ENCODE results near the gene TKT. TPM values are rescaled to one million over a fixed set of nuclear protein-coding genes. Genes with fewer than 3 reads are reported as not detected.
A peak's percentile ranks its signal among the peaks of the same experiment; 100 is the strongest.

TKT gene
- total RNA-seq, 4 donors from 2014 or later = 130 to 171 (median 145) TPM

GRCh38 chr3:53179580-53179979 is 76.2 kb downstream of the TKT start:
- no peak overlapping the region for H3K4me3 ChIP-seq
- H3K27me3 ChIP-seq = no peaks in the 10 kb centered on the region
- H3K4me1 ChIP-seq = peaks cover 0 to 32% (median 5%) of the 10 kb centered on the region in 4 donors
- H3K27ac ChIP-seq = peak overlapping the region in 1 of 4 donors; percentile 57
- TF ChIP-seq POLR2A (IDR thresholded peaks at IDR 0.05) (no peak), CTCF (IDR thresholded peaks at IDR 0.05) (no peak)
- H3K9me3 ChIP-seq = no peaks in the 10 kb centered on the region
- DNase-seq = no peak
- H3K36me3 ChIP-seq = peaks cover 0 to 84% (median 0%) of the 10 kb centered on the region in 3 donors

- Histone ChIP-seq H3K36me3 (peaks cover 0 to 86% (median 0%) of the 10 kb centered on the region in 3 donors), H3K9me3 (no peaks in the 10 kb centered on the region), H3K4me3 (no peak overlapping the region), H3K4me1 (peaks cover 0 to 40% (median 5%) of the 10 kb centered on the region in 4 donors), H3K27ac (no peak overlapping the region), H3K27me3 (no peaks in the 10 kb centered on the region)
- no peak for DNase-seq
- TF ChIP-seq POLR2A (IDR thresholded peaks at IDR 0.05) = no peak
- TF ChIP-seq CTCF (IDR thresholded peaks at IDR 0.05) = no peak
These were observed 77.6 kb downstream of the TKT start for GRCh38 chr3:53178246-53178645.

- DNase-seq = no peak
- peak overlapping the region in 1 of 4 donors; percentile 38 for H3K27ac ChIP-seq
- no peak overlapping the region for H3K4me3 ChIP-seq
- H3K4me1 ChIP-seq = peaks cover 0 to 45% (median 19%) of the 10 kb centered on the region in 4 donors
- peaks cover 0 to 73% (median 0%) of the 10 kb centered on the region in 3 donors for H3K36me3 ChIP-seq
- H3K27me3 ChIP-seq = no peaks in the 10 kb centered on the region
- H3K9me3 ChIP-seq = no peaks in the 10 kb centered on the region
- no peak for TF ChIP-seq CTCF (IDR thresholded peaks at IDR 0.05)
- TF ChIP-seq POLR2A (IDR thresholded peaks at IDR 0.05) = no peak
These were observed 79.9 kb downstream of the TKT start for GRCh38 chr3:53175613-53176540.

Small RNAs within 50 kb of the gene (small RNA-seq; reads per million reads assigned to genes)
- gene RF00019 = 0 reads per million in 2 donors

Other genes with a start within 250 kb of the TKT start
- 10 to 100 TPM; 16.1 to 45.4 (median 23.0) TPM for gene SFMBT1, start 209.9 kb downstream of the TKT start, total RNA-seq
- gene RFT1, start 125.6 kb downstream of the TKT start, total RNA-seq = 10 to 100 TPM in 3 of 4 donors, 1 to 10 TPM in 1; 9.0 to 19.8 (median 10.8) TPM
- 10 to 100 TPM; 36.3 to 73.1 (median 70.6) TPM for gene PRKCD, start 94.8 kb downstream of the TKT start, total RNA-seq
- 10 to 100 TPM; 14.0 to 31.4 (median 20.5) TPM for gene DCP1A, start 91.5 kb upstream of the TKT start, total RNA-seq
- gene CACNA1D, start 238.6 kb upstream of the TKT start, total RNA-seq = 100 to 1,000 TPM in 3 of 4 donors, 10 to 100 TPM in 1; 74.6 to 194 (median 105) TPM

All from Peyer's patch (tissue), 4 donors.